M059J (cell line): Measurements from ENCODE around the gene MRPL49. TPM values are rescaled to one million over a fixed set of nuclear protein-coding genes. Genes with fewer than 3 reads are reported as not detected.
"Not testable (repeated sequence)": the region's sequence is repeated elsewhere in the genome, so short reads cannot be mapped to it uniquely, and the experiment has no call there.

Source experiments
- DNase-seq: peaks from one replicate; pipeline ENCODE4 v3.0.0-alpha.2; 2012; ENCODE audit warnings: low read depth
- total RNA-seq: library from RNA; depleted of rRNA; stranded (reverse); fragments of >200 nt; shearing (Covaris generic); gene quantifications from 2 replicates; pipeline ENCODE4 v1.2.3, GENCODE V29; 2014

MRPL49 gene
- total RNA-seq, 1 experiment from 2014 or later, result 87.8 TPM

GRCh38 chr11:65132988-65133700, 11.0 kb downstream of the MRPL49 start:
- no peak for DNase-seq

- DNase-seq, result no peak
These were observed 11.6 kb downstream of the MRPL49 start for GRCh38 chr11:65133724-65134123.

- peak; percentile 86 for DNase-seq
These were observed 12.3 kb downstream of the MRPL49 start, which contains the start of gene SYVN1 for GRCh38 chr11:65134240-65134951. SYVN1 (minus strand) TSS chr11:65134519; CDS start chr11:65133601, 918 bp downstream.

- peak; percentile 98 for DNase-seq
These were observed 13.0 kb downstream of the MRPL49 start for GRCh38 chr11:65134952-65135632.

- no peak for DNase-seq
These were observed 13.6 kb downstream of the MRPL49 start for GRCh38 chr11:65135633-65136145.

- DNase-seq, result no peak
These were observed 14.5 kb downstream of the MRPL49 start for GRCh38 chr11:65136515-65137096.

GRCh38 chr11:65141896-65142494, 19.9 kb downstream of the MRPL49 start:
- no peak for DNase-seq

GRCh38 chr11:65147352-65148075, 25.4 kb downstream of the MRPL49 start:
- no peak for DNase-seq

GRCh38 chr11:65148657-65149056, 26.5 kb downstream of the MRPL49 start:
- no peak for DNase-seq

- not testable (repeated sequence) for DNase-seq
These were observed 28.0 kb downstream of the MRPL49 start for GRCh38 chr11:65150131-65150508.

GRCh38 chr11:65150509-65151299, 28.6 kb downstream of the MRPL49 start:
- peak; percentile 98 for DNase-seq

GRCh38 chr11:65151331-65151899, 29.3 kb downstream of the MRPL49 start:
- DNase-seq, result no peak

- DNase-seq, result no peak
These were observed 30.0 kb downstream of the MRPL49 start for GRCh38 chr11:65152122-65152521.

- no peak for DNase-seq
These were observed 34.1 kb downstream of the MRPL49 start for GRCh38 chr11:65156256-65156655.

GRCh38 chr11:65156926-65157325, 34.8 kb downstream of the MRPL49 start:
- DNase-seq, result no peak

GRCh38 chr11:65157336-65157735, 35.2 kb downstream of the MRPL49 start:
- DNase-seq, result no peak

- no peak for DNase-seq
These were observed 36.9 kb downstream of the MRPL49 start for GRCh38 chr11:65159012-65159411.

GRCh38 chr11:65160643-65161042, 38.5 kb downstream of the MRPL49 start:
- no peak for DNase-seq

- DNase-seq, result peak; percentile 35
These were observed 41.6 kb downstream of the MRPL49 start for GRCh38 chr11:65163684-65164083.
